HCT116 (cell line): ENCODE measurements around the gene SEPTIN11. TPM values are rescaled to one million over a fixed set of nuclear protein-coding genes. Genes with fewer than 3 reads are reported as not detected.

Source experiments
- ATAC-seq: fragments of 200-7000 bp; cut with Tn5 transposase; 2 replicates; pipeline ENCODE4 v1.9.1; 2020; ENCODE audit warnings: mild to moderate bottlenecking, moderate library complexity
- Bru-seq: library from RNA; stranded (reverse); fragments of 400-500 nt; gene quantifications from one replicate; lab custom pipeline; 2021; lab: Mats Ljungman, UMichigan
- BruChase-seq, 2 experiments: library from RNA; stranded (reverse); fragments of 400-500 nt; gene quantifications; one replicate each; lab custom pipeline; 2021; lab: Mats Ljungman, UMichigan
- BruUV-seq: library from RNA; stranded (reverse); fragments of 400-500 nt; replicated peaks from 2 replicates; lab custom pipeline; 2021; lab: Mats Ljungman, UMichigan
- CTCF ChIA-PET: fragments of 300-600 bp; sonication (Branson Sonifier 250); formaldehyde crosslinking; loops from one replicate; lab custom pipeline; 2021; ENCODE audit warnings: antibody characterized with exemption; lab: Charles Lee
- POLR2A ChIA-PET: fragments of 300-600, 350-600 bp; sonication (Branson Sonifier 250); formaldehyde crosslinking; loops from one replicate; lab custom pipeline; 2021; ENCODE audit warnings: antibody characterized with exemption; lab: Charles Lee
- RAD21 ChIA-PET, 2 experiments: fragments of 300-600 bp; sonication (Branson Sonifier 250); formaldehyde crosslinking; loops; one replicate each; lab custom pipeline; 2023; ENCODE audit warnings: low total read pairs in 2 of 2; ENCODE audit not compliant: uncharacterized antibody in 2 of 2, unreplicated experiment in 2 of 2, low non-redundant PET in 1 of 2; lab: Charles Lee
- DNase-seq: peaks from one replicate; pipeline ENCODE4 v3.0.0-alpha.2; 2010; ENCODE audit warnings: low read depth, low spot score
- H2AFZ ChIP-seq: fragments of 200-600 bp; shearing (Covaris generic), sonication (generic); 2 replicates; pipeline ENCODE4 v1.6.1; 2017; ENCODE audit warnings: low read depth, mixed run types, mixed read lengths, antibody characterized with exemption, low read length; ENCODE audit not compliant: poor library complexity, severe bottlenecking
- H3K27ac ChIP-seq: 2 replicates; pipeline ENCODE4 v1.5.1; 2012; ENCODE audit warnings: low read depth, low read length
- H3K27me3 ChIP-seq: fragments of 200-600 bp; sonication (generic); 2 replicates; pipeline ENCODE4 v1.6.1; 2016; ENCODE audit warnings: mixed run types, low read length, mixed read lengths; ENCODE audit not compliant: insufficient read depth
- H3K36me3 ChIP-seq, 2 experiments: fragments of 200-500 bp in 1 of 2; fragments of 200-600 bp in 1 of 2; sonication (Bioruptor generic) in 1 of 2; sonication (generic) in 1 of 2; 2 replicates each; pipeline versions ENCODE4 v1.5.1 to v1.6.1; 2014 to 2016; ENCODE audit warnings: low read length in 2 of 2, inconsistent platforms in 1 of 2, mixed read lengths in 1 of 2, mixed run types in 1 of 2; ENCODE audit not compliant: insufficient read depth in 2 of 2, control insufficient read depth in 1 of 2
- H3K4me1 ChIP-seq, 2 experiments: fragments of 200-600 bp in 1 of 2; sonication (generic) in 1 of 2; 2 replicates each; pipeline versions ENCODE4 v1.5.1 to v1.6.1; 2012 to 2017; ENCODE audit warnings: low read length in 2 of 2, inconsistent platforms in 1 of 2, mild to moderate bottlenecking in 1 of 2, mixed read lengths in 1 of 2, mixed run types in 1 of 2, moderate library complexity in 1 of 2; ENCODE audit not compliant: insufficient read depth in 2 of 2, control insufficient read depth in 1 of 2
- H3K4me2 ChIP-seq: fragments of 200-600 bp; sonication (generic); 2 replicates; pipeline ENCODE4 v1.6.1; 2017; ENCODE audit warnings: mixed run types, low read length, mixed read lengths
- H3K4me3 ChIP-seq, 2 experiments: fragments of 200-600 bp in 1 of 2; sonication (generic) in 1 of 2; replicated peaks in 1 of 2; 2 replicates each; pipeline ENCODE4 v1.5.1; 2011 to 2016; ENCODE audit warnings: low read length in 2 of 2, control low read depth in 1 of 2, low read depth in 1 of 2, mild to moderate bottlenecking in 1 of 2, mixed read lengths in 1 of 2, mixed run types in 1 of 2
- H3K79me2 ChIP-seq: fragments of 200-600 bp; sonication (generic); 2 replicates; pipeline ENCODE4 v1.6.1; 2017; ENCODE audit warnings: mild to moderate bottlenecking, mixed run types, low read length, moderate library complexity, mixed read lengths; ENCODE audit not compliant: insufficient read depth
- H3K9ac ChIP-seq: fragments of 200-600 bp; sonication (generic); 2 replicates; pipeline ENCODE4 v1.6.1; 2016; ENCODE audit warnings: low read length, mixed read lengths
- H3K9me2 ChIP-seq: fragments of 200-600 bp; sonication (generic), shearing (Covaris generic); 2 replicates; pipeline ENCODE4 v1.6.1; 2017; ENCODE audit warnings: mixed run types, mild to moderate bottlenecking, moderate library complexity; ENCODE audit not compliant: insufficient read depth
- H3K9me3 ChIP-seq, 2 experiments: fragments of 200-500 bp in 1 of 2; fragments of 200-600 bp in 1 of 2; sonication (Bioruptor generic) in 1 of 2; sonication (generic) in 1 of 2; 2 replicates each; pipeline ENCODE4 v1.6.1; 2014 to 2017; ENCODE audit warnings: low read length in 2 of 2, mixed read lengths in 2 of 2, inconsistent platforms in 1 of 2, low read depth in 1 of 2, mild to moderate bottlenecking in 1 of 2, mixed run types in 1 of 2, moderate library complexity in 1 of 2; ENCODE audit not compliant: control insufficient read depth in 1 of 2, insufficient read depth in 1 of 2
- H4K20me1 ChIP-seq: fragments of 200-600 bp; sonication (generic), shearing (Covaris generic); 2 replicates; pipeline ENCODE4 v1.6.1; 2017; ENCODE audit warnings: mixed run types, mild to moderate bottlenecking, moderate library complexity; ENCODE audit not compliant: insufficient read depth
- ATF3 ChIP-seq: IDR thresholded peaks from 2 replicates; pipeline ENCODE4 v1.6.1; 2012
- CBX3 ChIP-seq: IDR thresholded peaks from 2 replicates; pipeline ENCODE4 v1.6.1; 2012; ENCODE audit warnings: low read depth
- CEBPB ChIP-seq: IDR thresholded peaks from 2 replicates; pipeline ENCODE4 v1.6.1; 2012; ENCODE audit warnings: low read depth
- CTCF ChIP-seq, 3 experiments: fragments of 200-600 bp in 1 of 3; sonication (generic) in 1 of 3; IDR thresholded peaks in 2 of 3; conservative IDR thresholded peaks in 1 of 3; 2 replicates each; pipeline ENCODE4 v1.5.1; 2012 to 2017; ENCODE audit warnings: low read depth in 2 of 3, low read length in 2 of 3, antibody characterized with exemption in 1 of 3, borderline replicate concordance in 1 of 3, control low read depth in 1 of 3, mild to moderate bottlenecking in 1 of 3, mixed read lengths in 1 of 3, mixed run types in 1 of 3, moderate library complexity in 1 of 3; ENCODE audit not compliant: insufficient read depth in 1 of 3
- EZH2 ChIP-seq: fragments of 200-600 bp; sonication (generic); IDR thresholded peaks from 2 replicates; pipeline ENCODE4 v1.6.1; 2017; ENCODE audit warnings: antibody characterized with exemption, mixed run types
- EZH2phosphoT487 ChIP-seq: fragments of 200-600 bp; IDR thresholded peaks from 2 replicates; pipeline ENCODE4 v1.6.1; 2018; ENCODE audit warnings: antibody characterized with exemption, borderline replicate concordance
- FOSL1 ChIP-seq: IDR thresholded peaks from 2 replicates; pipeline ENCODE4 v1.6.1; 2012; ENCODE audit warnings: low read depth
- JUND ChIP-seq: IDR thresholded peaks from 2 replicates; pipeline ENCODE4 v1.6.1; 2012
- MAX ChIP-seq: IDR thresholded peaks from 2 replicates; pipeline ENCODE4 v1.6.1; 2012
- POLR2AphosphoS5 ChIP-seq: IDR thresholded peaks from 2 replicates; pipeline ENCODE4 v1.6.1; 2011; ENCODE audit warnings: mild to moderate bottlenecking, low read depth, low read length, moderate library complexity
- RAD21 ChIP-seq: IDR thresholded peaks from 2 replicates; pipeline ENCODE4 v1.6.1; 2012; ENCODE audit warnings: low read depth, mild to moderate bottlenecking
- REST ChIP-seq: IDR thresholded peaks from 2 replicates; pipeline ENCODE4 v1.6.1; 2012; ENCODE audit warnings: low read depth
- SP1 ChIP-seq: IDR thresholded peaks from 2 replicates; pipeline ENCODE4 v1.6.1; 2012; ENCODE audit warnings: low read depth
- SRF ChIP-seq: IDR thresholded peaks from 2 replicates; pipeline ENCODE4 v1.6.1; 2012; ENCODE audit warnings: low read depth
- TCF7L2 ChIP-seq: IDR thresholded peaks from 2 replicates; pipeline ENCODE4 v1.7.0; 2011; ENCODE audit warnings: borderline replicate concordance, inconsistent platforms; ENCODE audit not compliant: insufficient read depth, insufficient read length; ENCODE audit errors: extremely low read depth
- ZBTB33 ChIP-seq: IDR thresholded peaks from 2 replicates; pipeline ENCODE4 v1.6.1; 2011; ENCODE audit warnings: mild to moderate bottlenecking, low read length, moderate library complexity; ENCODE audit not compliant: insufficient replicate concordance; ENCODE audit errors: extremely low read depth
- ZFX ChIP-seq: fragments of 450-650 bp; IDR thresholded peaks from 2 replicates; pipeline ENCODE4 v1.6.1; 2017
- intact Hi-C: fragments of 100-400 bp; cut with micrococcal nuclease; formaldehyde crosslinking; loops from 2 replicates; pipeline ENCODE4 v1.10.0; 2022
- long read RNA-seq: library from polyadenylated mRNA; unstranded; transcript quantifications from one replicate; pipeline ENCODE4 v2.0.0, GENCODE V29; 2021; ENCODE audit not compliant: unreplicated experiment
- polyA plus RNA-seq: library from polyadenylated mRNA; unstranded; fragments of >200 nt; gene quantifications from 2 replicates; pipeline ENCODE4 v1.2.1, GENCODE V29; 2012; ENCODE audit warnings: missing spikeins
- total RNA-seq: library from RNA; stranded (reverse); gene quantifications from one replicate; pipeline ENCODE4 v1.2.1, GENCODE V29; 2021; ENCODE audit not compliant: unreplicated experiment

SEPTIN11 gene
- total RNA-seq: 94.4 TPM
- 22.7 and 27.8 TPM in 2 replicates for polyA plus RNA-seq
- percentile 82 among the genes with signal in this experiment for Bru-seq, nascent RNA
- BruChase-seq, experiment 1, labeled RNA remaining after a 6-hour chase: percentile 89 among the genes with signal in this experiment
- BruChase-seq, experiment 2, labeled RNA remaining after a 2-hour chase: percentile 86 among the genes with signal in this experiment
- long read RNA-seq, full-length matches to known transcripts: 41 of 195 reads
- long read RNA-seq, partial matches to known transcripts: 16 of 195 reads
- long read RNA-seq, other reads (novel, unspliced or antisense): 138 of 195 reads

- POLR2A ChIA-PET: interaction anchor here (1.3 kb wide), 1 partner anchor 127 kb away, joined by 3 read pairs; the partner anchor contains the start of gene CCNI
- peak within 1 kb of the TSS; percentile 80 for H3K9ac ChIP-seq
- peak within 1 kb of the TSS; percentile 87 for H3K4me2 ChIP-seq
- CTCF ChIA-PET: no interaction called here
- H3K27ac ChIP-seq: peak within 1 kb of the TSS; percentile 89
- H3K27me3 ChIP-seq: no peaks in the 10 kb centered on the region
- peaks cover 58% of the 10 kb centered on the region for H3K79me2 ChIP-seq
- peak within 1 kb of the TSS; percentile 85 to 88 for H3K4me3 ChIP-seq
- H3K4me1 ChIP-seq: peaks cover 15 to 22% of the 10 kb centered on the region in 2 experiments; a peak in 3 of 4 replicates
- RAD21 ChIA-PET: no interaction called here
- H3K9me3 ChIP-seq: no peaks in the 10 kb centered on the region
- no peaks in the 10 kb centered on the region for H3K9me2 ChIP-seq
- BruUV-seq: no TSS peak
- peak within 1 kb of the TSS; percentile 65 for H2AFZ ChIP-seq
- intact Hi-C loops: loop anchor here (2.0 to 10.0 kb wide), 3 partner anchors 52 to 439 kb away; partner anchors contain the start of gene SOWAHB
- H4K20me1 ChIP-seq: no peaks in the 10 kb centered on the region
- DNase-seq (peak; percentile 80), ATAC-seq (peak; percentile 81)
- H3K36me3 ChIP-seq: no peaks in the 10 kb centered on the region
- TF ChIP-seq CEBPB (no peak), SP1 (peak; percentile 73), FOSL1 (no peak), POLR2AphosphoS5 (peak; percentile 89), ZFX (peak; percentile 73), TCF7L2 (no peak), SRF (no peak; the same call in 1 of the 2 replicates), JUND (peak; percentile 55; the same call in 1 of the 2 replicates), CTCF (IDR thresholded peaks at IDR 0.05 in 2 of 3, conservative IDR thresholded peaks at IDR 0.05 in 1 of 3; ENCODE audit: borderline replicate concordance in 1 of 3, insufficient read depth in 1 of 3, low read depth in 2 of 3, low read length in 2 of 3) (no peak), EZH2phosphoT487 (no peak), EZH2 (no peak), RAD21 (no peak), REST (no peak), ATF3 (no peak), ZBTB33 (no peak), CBX3 (peak; percentile 76), MAX (peak; percentile 88)
Measured at GRCh38 chr4:76949276-76950051, at the start of gene SEPTIN11. Gene SEPTIN11, plus strand, starts transcription at chr4:76949752. Its CDS starts 152 bp downstream, at chr4:76949904.
